HG02678 (cell line): Measurements from ENCODE around the gene PTER.

ENCODE experiments used
- ATAC-seq: cut with Tn5 transposase; IDR thresholded peaks from one replicate; pipeline ENCODE4 v1.9.1; 2021; ENCODE audit warnings: mild to moderate bottlenecking, moderate library complexity; ENCODE audit not compliant: unreplicated experiment

Gene PTER, protein sequence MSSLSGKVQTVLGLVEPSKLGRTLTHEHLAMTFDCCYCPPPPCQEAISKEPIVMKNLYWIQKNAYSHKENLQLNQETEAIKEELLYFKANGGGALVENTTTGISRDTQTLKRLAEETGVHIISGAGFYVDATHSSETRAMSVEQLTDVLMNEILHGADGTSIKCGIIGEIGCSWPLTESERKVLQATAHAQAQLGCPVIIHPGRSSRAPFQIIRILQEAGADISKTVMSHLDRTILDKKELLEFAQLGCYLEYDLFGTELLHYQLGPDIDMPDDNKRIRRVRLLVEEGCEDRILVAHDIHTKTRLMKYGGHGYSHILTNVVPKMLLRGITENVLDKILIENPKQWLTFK

DNA sequence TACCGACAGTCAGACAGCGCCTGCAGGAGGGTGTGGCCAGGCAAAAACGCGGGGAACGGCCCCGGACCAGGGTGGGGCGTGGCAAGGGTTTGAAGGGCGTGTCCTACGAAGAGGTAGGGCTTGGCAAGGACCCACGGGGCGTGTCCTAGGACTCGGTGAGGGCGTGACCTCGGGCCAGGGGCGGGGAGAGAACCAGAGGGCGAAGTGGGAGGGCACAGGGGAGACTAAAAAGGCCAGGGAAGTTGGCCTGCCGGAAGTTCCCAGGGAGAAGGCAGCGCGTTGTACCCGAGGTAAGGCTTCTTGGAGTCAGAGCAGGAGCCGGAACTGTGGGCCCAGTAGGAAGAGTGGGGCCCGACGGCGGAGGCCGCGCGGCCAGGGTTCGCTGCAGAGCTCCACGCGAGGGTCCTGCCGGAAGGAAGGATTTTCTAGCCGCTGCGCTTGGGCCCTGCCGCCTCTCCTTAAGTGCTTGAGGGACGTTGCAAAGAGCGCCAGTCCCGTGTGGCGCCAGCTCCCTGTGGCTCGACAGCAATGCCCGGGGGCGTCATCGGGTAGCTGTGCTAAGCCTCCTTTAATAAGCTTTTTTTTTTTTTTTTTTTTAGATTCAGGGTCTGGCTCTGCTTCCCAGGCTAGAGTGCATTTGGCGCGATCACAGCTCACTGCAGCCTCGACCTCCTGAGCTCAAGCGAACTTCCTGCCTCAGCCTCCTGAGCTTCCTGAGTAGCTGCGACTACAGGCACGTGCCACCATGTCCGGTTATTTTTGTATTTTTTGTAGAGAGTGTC lies at the start of gene PTER:
TSS of gene PTER (plus strand) at position 253 of the 782 bp plus-strand sequence. CDS start 47,375 bp downstream, outside the sequence.
- peak; percentile 97 for ATAC-seq

DNA sequence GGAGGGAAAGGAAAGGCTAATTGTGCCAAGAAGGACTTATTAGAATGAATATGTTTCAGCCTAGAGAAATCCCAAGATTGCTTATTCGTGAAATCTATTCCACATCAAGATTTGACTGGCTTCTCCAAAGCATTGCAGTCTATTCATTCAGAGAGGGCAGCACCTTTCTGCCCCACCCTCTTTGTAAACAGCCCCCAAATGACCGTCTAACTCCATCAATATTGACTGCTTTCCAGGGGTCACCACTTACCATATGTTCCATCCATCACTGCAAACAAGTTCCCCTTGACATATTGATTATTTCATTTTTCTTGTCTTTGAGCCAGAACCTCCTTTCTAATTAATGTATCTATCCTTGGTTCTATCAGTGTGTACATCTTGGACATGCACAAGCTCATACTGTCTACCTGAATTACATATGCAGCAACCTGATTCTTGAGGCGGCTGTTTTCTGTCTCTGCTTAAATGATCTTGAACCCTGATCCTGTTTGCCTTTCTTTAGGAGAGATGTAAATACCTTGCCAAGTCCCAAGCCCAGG lies 44.2 kb upstream of the PTER start:
- no peak for ATAC-seq

DNA sequence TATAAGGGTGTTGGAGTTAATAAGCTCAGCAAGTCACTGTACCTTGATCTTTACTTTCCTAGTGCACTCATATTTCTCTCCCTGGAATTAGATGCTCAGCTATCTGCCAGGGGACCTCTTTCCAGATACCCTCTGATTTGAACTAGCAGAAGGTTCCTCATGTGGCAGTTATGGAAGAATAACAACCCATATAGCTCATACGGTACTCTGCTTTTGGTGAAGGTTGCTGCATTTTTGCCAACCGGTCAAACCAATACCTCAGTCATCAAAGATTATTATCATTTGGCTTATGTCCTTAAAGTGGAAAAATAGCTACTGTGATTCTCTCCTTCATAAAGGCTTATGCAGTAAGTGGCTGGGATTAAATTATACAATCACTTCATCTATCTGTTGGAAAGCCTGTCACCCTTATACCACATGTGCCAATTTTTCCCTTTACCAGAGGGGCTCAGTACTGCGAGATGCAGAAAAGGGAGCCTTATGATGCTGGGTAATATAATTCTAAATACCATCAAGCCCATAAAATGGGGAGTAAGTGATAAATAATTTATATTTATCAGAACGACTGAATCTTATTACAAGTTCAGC lies 43.4 kb upstream of the PTER start:
- ATAC-seq, result no peak

DNA sequence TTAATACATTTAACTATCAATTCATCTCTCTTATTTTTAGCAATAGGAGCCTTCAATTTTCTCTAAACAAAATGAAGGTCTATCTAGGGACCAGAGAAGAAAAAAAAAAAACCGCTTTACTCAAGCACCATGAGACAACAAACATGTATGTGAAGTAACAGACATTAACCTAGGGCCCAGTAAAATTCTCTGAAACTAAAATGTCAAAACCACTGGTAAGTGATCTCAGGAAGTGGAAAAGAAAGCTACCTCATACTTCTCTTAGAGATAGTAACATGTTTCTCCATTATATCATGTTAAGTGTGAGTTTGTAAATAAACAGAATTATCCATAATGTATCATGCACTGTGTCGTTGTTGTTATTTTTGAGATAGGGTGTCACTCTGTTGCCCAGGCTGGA lies 35.4 kb upstream of the PTER start:
- ATAC-seq, result no peak

DNA sequence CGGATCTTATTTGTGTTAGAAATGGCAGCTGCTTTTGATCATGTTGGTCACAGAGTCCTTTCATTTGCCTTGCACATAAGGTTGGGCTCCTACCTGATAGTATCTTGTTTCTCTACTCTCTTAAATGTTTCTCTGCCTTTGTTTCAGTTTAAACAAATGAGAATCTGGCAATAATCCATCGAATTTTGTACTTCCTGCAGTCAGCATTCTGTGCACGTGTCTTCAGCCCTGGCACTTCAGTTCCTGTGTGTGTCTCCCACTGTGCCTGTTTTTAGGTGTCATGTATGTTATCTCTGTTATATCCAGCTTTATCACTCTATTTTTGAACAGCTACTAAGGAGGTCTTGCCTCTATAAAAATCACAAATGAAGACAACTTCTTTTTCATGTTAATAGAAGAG lies 28.4 kb upstream of the PTER start:
- ATAC-seq, result no peak

DNA sequence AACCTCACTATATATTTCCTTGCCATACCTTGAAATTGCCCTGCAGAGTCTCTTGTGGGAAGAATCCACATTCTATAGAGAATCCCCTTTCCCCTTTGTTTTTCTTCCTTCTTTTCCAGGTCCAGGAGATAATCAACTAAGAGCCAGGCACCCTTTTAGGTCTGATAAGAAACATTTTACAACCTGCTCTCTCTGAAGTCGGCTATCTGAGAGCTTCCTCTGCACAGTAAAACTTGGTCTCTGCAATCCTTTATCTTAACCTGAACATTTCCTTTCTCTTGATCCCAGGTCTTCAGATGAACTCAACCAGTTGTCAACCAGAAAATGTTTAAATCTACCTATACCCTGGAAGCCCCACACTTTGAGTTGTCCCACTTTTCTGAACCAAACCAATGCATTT lies 19.5 kb upstream of the PTER start:
- no peak for ATAC-seq

DNA sequence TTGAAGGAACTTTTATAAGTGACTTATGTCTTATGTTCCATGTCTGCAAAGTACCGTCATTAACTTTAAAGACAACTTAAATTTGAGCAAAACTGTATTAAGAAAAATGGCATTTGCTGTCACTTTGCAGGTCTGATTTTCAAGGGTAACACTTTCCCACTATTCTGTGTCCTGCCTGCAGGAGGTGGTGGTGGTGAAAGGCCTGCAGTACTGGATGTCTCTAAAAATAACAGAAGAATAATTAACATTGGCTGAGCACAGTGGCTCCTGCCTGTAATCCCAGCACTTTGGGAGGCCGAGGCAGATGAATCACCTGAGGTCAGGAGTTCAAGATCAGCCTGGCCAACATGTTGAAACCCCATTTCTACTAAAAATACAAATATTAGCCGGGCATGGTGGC lies 13.2 kb upstream of the PTER start:
- ATAC-seq, result no peak

DNA sequence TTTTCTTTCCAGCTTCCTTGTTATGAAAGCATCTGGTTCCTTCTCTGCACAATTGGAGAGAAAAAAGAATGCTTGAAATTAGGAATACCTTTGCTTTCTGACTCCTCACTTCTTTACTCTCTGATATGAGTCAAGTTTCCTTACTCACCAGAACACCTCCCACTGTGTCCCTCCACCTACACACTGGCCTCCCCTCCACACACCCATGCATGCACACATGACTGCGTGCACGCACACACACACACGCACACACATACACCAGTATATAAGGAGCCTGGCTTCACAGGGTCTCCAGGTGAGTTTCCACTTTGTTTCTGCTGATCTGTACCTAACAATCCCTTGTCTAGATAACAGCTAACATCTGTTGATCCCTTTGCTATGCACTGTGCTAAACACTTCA lies 11.4 kb upstream of the PTER start:
- ATAC-seq, result no peak

DNA sequence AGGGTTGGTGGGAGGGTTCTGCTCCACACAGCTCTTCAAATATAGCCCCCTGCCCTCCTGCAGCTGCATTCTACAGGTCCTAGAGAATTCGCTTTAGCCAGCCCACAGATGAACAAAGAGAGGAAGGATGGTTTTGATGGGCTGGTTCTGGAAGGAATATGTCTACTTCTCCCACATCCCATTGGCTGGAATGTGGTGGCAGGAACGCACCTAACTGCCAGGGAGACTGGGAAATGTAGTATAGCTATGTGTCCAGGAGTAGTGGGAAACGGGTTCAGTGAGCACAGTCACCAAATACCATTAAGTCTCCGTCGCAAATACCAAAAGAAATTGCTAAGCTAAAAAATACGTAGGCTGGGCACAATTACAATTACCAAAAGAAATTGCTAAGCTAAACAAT lies 7.3 kb upstream of the PTER start:
- ATAC-seq, result no peak

DNA sequence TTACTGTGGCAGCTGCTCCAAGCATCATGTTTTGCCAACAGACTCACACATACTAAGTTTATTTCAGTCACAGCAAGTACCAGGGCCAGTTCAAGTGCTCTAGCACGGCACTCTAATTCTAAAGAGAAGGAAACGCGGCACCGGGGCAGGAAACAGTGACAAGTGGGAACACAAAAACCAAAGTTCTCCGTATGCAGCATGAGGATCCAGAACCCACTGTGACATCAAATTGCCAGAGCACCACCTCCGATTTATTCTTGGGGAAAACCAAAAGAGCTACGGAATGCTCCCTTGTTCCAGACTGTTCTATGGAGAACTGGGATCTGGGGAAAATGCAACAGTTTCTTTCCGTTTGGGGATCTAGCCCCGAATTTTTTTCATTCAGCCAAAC lies 448 bp upstream of the PTER start:
- peak; percentile 5 for ATAC-seq

DNA sequence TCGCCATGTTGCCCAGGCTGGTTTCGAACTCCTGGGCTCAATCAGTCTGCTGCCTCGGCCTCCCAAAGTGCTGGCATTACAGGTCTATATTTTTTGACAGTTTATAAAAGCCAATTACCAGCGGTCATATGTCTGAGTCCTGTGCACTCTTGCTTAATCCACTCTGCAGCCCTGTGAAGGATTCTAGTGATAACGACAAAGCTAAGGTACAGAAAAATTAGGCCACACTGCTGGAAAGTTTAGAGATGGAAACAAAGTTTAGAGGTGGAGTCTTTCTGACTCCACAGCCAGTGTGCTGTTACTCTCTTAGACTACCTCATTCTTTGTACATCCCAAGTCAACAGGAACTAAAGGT lies 707 bp downstream of the PTER start:
- no peak for ATAC-seq

DNA sequence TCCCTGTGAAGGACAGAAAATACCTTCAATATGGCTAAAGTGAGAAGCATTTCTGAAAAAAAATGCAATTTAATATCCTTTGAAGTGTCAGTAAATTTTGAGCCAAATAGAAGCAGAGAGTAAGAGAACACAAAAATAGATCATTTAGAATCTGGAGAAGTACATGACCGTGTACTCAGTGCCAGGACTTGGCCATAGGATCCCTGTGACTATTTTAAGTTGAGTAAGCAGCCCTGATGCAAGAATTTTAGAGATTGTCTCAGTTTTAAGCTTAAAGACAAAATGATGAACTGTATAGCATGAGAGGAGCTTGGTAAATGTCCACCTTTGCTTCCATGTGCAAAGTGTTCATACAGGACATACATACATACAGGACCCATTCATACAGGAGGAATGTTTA lies 2.5 kb downstream of the PTER start:
- ATAC-seq, result no peak

DNA sequence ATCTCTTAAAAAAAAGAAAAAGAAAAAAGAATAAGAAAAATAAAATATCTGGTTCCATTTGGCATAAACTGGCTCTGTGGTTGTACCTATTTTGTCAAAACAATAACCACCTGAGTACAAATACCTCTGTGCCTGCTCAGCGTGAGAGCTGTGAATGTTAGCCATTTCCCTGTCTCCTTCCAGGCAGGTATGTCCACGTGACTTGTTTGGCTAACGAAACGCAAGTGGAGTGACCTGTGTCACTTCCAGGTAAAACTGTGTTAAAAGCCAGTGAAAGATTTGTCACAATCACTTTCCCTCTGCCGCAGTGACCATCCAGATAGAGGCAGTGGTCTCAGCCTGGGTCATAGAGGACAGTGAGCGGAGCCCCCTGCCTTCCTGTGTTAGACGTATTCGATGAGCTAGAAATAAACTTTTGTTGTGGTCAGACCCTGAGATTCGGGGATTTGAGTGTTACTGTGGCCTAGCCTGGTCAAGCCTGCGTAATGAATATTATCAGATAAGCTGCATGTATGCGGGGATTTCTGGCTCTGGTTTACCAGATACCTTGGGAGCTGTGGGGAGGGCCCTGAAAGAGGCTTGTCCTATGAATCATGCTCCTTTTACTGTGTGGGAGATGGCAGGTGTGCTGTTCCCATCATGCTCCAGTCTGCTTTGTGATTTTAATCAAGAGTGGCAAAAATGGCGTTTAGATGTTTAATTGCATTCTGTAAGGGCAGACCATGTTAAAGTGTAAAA lies 3.8 kb downstream of the PTER start:
- no peak for ATAC-seq

DNA sequence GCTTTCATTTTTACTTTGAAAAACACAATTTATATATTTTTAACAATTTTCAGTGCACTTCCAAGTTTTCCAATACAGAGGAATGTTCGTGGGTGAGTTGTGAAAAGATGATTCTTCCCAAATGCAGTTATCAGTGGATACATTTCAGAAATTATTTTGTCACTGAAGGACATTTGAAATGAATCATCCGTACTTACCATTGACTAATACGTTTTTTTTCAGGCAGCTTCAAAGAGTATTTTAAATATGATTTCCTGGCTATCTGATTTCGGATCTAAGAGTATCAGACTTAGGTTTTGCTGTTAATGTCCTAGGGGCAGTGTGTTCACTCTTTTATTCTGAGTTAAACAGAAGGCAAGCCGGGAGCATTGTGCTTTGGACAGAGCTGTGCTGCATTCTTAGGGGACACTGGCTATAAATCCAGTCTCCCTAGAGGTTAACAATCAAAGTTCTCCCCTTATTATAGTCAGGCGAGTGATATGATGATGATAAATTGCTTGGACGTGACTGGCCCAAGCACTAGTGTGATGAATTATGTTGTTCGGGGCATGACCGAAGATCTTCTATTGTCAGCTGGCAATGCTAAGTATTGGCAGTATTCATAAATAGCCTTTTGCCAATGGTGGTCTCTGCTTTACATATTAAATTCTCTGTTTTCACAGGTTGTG lies 4.5 kb downstream of the PTER start:
- ATAC-seq, result no peak

DNA sequence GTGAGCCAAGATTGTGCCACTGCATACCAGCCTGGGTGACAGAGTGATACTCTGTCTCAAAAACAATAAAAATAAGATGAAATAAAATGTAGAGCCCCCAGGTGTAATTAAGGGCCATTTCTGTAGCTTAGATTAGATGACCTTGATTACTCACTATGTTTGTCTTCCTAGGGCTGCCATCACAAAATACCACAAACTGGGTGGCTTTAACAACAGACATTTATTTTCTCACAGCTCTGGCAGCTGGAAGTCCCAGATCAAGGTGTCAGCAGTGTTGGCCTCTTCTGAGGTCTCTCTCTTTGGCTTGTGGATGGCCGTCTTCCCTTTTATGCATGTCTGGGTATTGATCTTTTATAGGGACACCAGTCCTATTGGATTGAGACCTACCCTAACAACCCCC lies 6.1 kb downstream of the PTER start:
- no peak for ATAC-seq

DNA sequence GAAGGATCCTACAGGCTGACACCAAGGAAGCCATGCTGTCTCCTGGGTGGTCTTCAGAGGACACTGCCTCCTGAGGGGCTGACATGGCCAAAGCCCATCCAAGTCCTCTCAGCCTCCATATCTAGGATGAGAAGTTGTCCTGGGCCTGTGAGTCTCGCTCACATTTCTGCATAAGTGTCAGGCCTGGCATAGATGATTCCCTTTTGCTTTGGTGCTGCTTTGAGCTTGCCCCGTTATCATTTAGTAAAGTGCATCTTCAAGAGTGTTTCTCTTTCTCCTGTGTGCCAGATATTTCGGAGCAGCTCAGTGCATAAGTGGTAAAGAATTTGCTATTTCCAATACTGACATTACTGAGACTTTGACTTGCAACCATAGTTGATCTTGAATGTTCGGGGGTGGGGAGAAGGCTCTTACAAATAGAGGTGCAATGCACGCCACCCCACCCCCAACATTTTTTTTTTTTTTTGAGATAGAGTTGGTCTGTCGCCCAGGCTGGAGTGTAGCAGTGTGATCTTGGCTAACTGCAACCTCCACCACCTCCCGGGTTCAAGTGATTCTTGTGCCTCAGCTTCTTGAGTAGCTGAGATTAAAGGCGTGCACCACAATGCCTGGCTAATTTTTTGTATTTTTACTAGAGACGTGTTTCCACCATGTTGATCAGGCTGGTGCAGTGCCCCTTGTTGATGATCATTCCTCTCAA lies 9.1 kb downstream of the PTER start:
- no peak for ATAC-seq

DNA sequence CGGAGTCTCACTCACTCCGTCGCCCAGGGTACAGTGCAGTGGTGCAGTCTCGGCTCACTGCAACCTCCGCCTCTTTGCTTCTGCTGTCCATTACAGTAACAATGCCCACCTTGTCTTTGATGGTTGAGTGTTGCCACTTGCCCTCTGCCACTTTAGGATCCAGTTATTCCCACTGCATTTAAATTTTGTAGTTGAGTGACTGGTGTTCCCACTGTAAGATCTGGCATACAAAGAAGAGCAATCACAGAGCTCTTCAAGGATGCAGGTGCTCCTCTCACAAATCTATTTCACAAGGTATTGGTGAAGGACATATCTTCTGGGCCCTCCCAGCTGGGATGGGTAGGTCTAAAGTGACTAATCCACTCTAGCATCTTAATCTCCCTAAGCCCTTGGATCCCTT lies 12.6 kb downstream of the PTER start:
- no peak for ATAC-seq

DNA sequence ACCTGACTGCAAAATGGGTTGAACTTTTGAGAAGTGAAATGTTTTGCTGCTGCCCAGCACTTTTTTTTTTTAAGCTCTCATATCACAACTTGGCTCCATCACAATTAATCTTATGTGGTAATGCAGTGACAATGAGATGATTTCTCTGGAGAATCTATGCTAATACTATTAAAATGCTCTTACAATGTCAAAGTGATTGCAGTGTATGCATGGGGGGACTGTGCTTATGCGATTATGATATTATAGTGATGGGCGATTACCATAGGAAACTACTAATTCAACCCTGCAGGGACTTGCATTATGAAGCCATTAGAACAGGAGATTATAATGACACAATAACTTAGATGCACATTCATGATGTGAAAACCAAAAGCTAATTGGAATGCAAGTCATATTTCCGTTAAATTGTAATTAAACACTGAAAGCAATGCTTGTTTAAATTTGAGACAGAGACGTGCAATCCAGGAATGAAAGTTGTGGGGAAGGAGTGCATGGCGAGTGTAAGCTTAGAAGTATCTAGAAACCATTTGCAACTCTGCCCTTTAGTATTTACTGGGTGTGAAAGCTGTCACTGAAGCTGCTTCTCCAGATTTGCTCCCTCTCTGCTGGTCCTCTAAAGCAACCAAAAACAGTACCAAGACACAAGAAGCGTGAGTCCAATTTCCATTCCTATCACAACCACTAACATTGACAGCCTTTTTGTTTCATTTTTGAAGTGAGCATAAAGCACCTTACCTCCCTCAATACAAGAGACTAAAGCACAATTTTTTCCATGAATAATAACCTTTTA lies 21.6 kb downstream of the PTER start:
- no peak for ATAC-seq

DNA sequence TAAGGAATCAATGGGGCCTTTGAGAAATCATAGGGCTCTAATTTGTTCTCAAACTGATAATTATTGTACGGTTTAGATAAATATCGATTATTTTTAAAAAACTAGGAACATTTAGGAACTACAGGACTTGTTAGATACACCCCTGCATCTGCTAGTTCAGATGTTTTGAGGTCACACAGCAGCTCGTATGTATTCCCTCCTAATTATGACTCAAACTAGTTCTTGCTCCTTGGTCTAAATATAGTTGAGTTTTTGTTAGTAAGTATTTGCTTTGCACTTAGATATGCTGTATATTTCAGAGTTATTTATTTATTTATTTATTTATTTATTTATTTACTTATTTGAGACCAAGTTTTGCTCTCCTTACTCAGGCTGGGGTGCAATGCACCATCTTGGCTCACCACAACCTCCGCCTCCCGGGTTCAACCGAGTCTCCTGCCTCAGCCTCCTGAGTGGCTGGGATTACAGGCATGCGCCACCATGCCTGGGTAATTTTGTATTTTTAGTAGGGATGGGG lies 22.7 kb downstream of the PTER start:
- no peak for ATAC-seq
